ENCODE results near the gene IGBP1.
"Not testable (repeated sequence)": the region's sequence is repeated elsewhere in the genome, so short reads cannot be mapped to it uniquely, and the experiment has no call there.

- TF ChIP-seq EZH2 (IDR thresholded peaks at IDR 0.05; ENCODE audit: insufficient read depth, poor library complexity, severe bottlenecking); EZH2phosphoT487 (IDR thresholded peaks at IDR 0.05; ENCODE audit: insufficient read depth, low read depth): not testable (repeated sequence)
These were observed 76.3 kb downstream of the IGBP1 start for GRCh38 chrX:70209570-70209969.
